Measurements from ENCODE around the gene ACTR3. TPM values are rescaled to one million over a fixed set of nuclear protein-coding genes. Genes with fewer than 3 reads are reported as not detected.

ACTR3 gene
- total and polyA plus RNA-seq, 2 donors (not counting 1 experiment from before 2014, with no cell fraction given): 64.3 to 249 TPM

- Histone ChIP-seq H4K20me1 (ENCODE audit: control insufficient read depth, insufficient read depth, low read length, poor library complexity, severe bottlenecking) (no peaks in the 10 kb centered on the region), H2AFZ (ENCODE audit: insufficient read depth, low read depth, low read length, poor library complexity, severe bottlenecking) (no peak overlapping the region), H3K4me1 (ENCODE audit: control insufficient read depth in 2 of 2, insufficient read depth in 2 of 2, low read length in 2 of 2) (peaks cover 5 to 6% of the 10 kb centered on the region in 2 donors), H3K4me3 (ENCODE audit: control extremely low read depth in 1 of 5, extremely low read depth in 1 of 5, insufficient read depth in 1 of 5, low read depth in 2 of 5, low read length in 4 of 5) (no peak overlapping the region), H3K27me3 (replicated peaks in 1 of 4; ENCODE audit: control extremely low read depth in 1 of 4, control insufficient read depth in 3 of 4, insufficient read depth in 4 of 4, low read length in 3 of 4) (no peaks in the 10 kb centered on the region), H3K9ac (ENCODE audit: low read length) (no peak overlapping the region), H3K9me3 (ENCODE audit: control extremely low read depth in 1 of 3, control insufficient read depth in 2 of 3, insufficient read depth in 1 of 3, low read length in 2 of 3) (no peaks in the 10 kb centered on the region), H3K79me2 (ENCODE audit: control insufficient read depth, insufficient read depth, low read length) (no peaks in the 10 kb centered on the region), H3K27ac (ENCODE audit: low read length in 2 of 2) (no peak overlapping the region), H3K36me3 (replicated peaks in 1 of 2; ENCODE audit: control extremely low read depth in 1 of 2, control insufficient read depth in 1 of 2, extremely low read depth in 1 of 2, insufficient read depth in 2 of 2, low read length in 1 of 2) (peaks cover 0 to 27% of the 10 kb centered on the region in 2 experiments), H3K4me2 (replicated peaks; ENCODE audit: low read depth, low read length, poor library complexity, severe bottlenecking) (no peak overlapping the region)
- no peak for DNase-seq
- ATAC-seq (ENCODE audit: low read depth): no peak
- ChIA-PET CTCF (interaction anchor here (0.8 kb wide), 1 partner anchor 12 kb away, joined by 3 read pairs; no protein-coding TSS in a partner anchor), POLR2A (no interaction called here)
- intact Hi-C loops (cut with micrococcal nuclease): no loop called here
- 93% methylated on average over 3 of the region's 3 CpGs for WGBS (ENCODE audit: insufficient coverage)
- H3K4me3 Mint-ChIP-seq: no peak overlapping the region
- TF ChIP-seq EZH2 (IDR thresholded peaks at IDR 0.05; ENCODE audit: borderline replicate concordance, insufficient read depth, low read depth, low read length, poor library complexity, severe bottlenecking): no peak
- no peak for TF ChIP-seq CTCF (IDR thresholded peaks at IDR 0.05)
- H3K27me3 Mint-ChIP-seq: no peaks in the 10 kb centered on the region
- peaks cover 30% of the 10 kb centered on the region for H3K4me1 Mint-ChIP-seq
- H3K27ac Mint-ChIP-seq: peak overlapping the region; percentile 22
- H3K9me3 Mint-ChIP-seq (ENCODE audit: insufficient read depth): no peaks in the 10 kb centered on the region
These were observed 82.9 kb downstream of the ACTR3 start for GRCh38 chr2:113972766-113973165.

- no peak for TF ChIP-seq EZH2 (IDR thresholded peaks at IDR 0.05; ENCODE audit: borderline replicate concordance, insufficient read depth, low read depth, low read length, poor library complexity, severe bottlenecking)
- TF ChIP-seq CTCF (IDR thresholded peaks at IDR 0.05): no peak
- POLR2A ChIA-PET: no interaction called here
- Mint-ChIP-seq H3K4me1 (peaks cover 23% of the 10 kb centered on the region), H3K27me3 (no peaks in the 10 kb centered on the region), H3K27ac (no peak overlapping the region), H3K9me3 (ENCODE audit: insufficient read depth) (no peaks in the 10 kb centered on the region), H3K4me3 (no peak overlapping the region)
- ATAC-seq (ENCODE audit: low read depth) (no peak), DNase-seq (no peak)
- Histone ChIP-seq H3K27ac (ENCODE audit: low read length in 2 of 2) (no peak overlapping the region), H3K4me2 (replicated peaks; ENCODE audit: low read depth, low read length, poor library complexity, severe bottlenecking) (no peak overlapping the region), H2AFZ (ENCODE audit: insufficient read depth, low read depth, low read length, poor library complexity, severe bottlenecking) (no peak overlapping the region), H3K27me3 (replicated peaks in 1 of 4; ENCODE audit: control extremely low read depth in 1 of 4, control insufficient read depth in 3 of 4, insufficient read depth in 4 of 4, low read length in 3 of 4) (no peaks in the 10 kb centered on the region), H3K36me3 (replicated peaks in 1 of 2; ENCODE audit: control extremely low read depth in 1 of 2, control insufficient read depth in 1 of 2, extremely low read depth in 1 of 2, insufficient read depth in 2 of 2, low read length in 1 of 2) (peaks cover 0 to 27% of the 10 kb centered on the region in 2 experiments), H3K9ac (ENCODE audit: low read length) (no peak overlapping the region), H3K4me1 (ENCODE audit: control insufficient read depth in 2 of 2, insufficient read depth in 2 of 2, low read length in 2 of 2) (peaks cover 5 to 6% of the 10 kb centered on the region in 2 donors), H4K20me1 (ENCODE audit: control insufficient read depth, insufficient read depth, low read length, poor library complexity, severe bottlenecking) (no peaks in the 10 kb centered on the region), H3K79me2 (ENCODE audit: control insufficient read depth, insufficient read depth, low read length) (no peaks in the 10 kb centered on the region), H3K9me3 (ENCODE audit: control extremely low read depth in 1 of 3, control insufficient read depth in 2 of 3, insufficient read depth in 1 of 3, low read length in 2 of 3) (peaks cover 0 to 3% (median 0%) of the 10 kb centered on the region in 3 donors), H3K4me3 (ENCODE audit: control extremely low read depth in 1 of 5, extremely low read depth in 1 of 5, insufficient read depth in 1 of 5, low read depth in 2 of 5, low read length in 4 of 5) (no peak overlapping the region)
- CTCF ChIA-PET: no interaction called here
- WGBS (ENCODE audit: insufficient coverage): 86% methylated on average over 4 of the region's 4 CpGs
- intact Hi-C loops (cut with micrococcal nuclease): no loop called here
These were observed 83.9 kb downstream of the ACTR3 start for GRCh38 chr2:113973810-113974209.
